WTC11 (cell line): ENCODE data around the gene ROR2. TPM values are rescaled to one million over a fixed set of nuclear protein-coding genes. Genes with fewer than 3 reads are reported as not detected.

Experiments used
- ATAC-seq: fragments of 200-7000 bp; cut with Tn5 transposase; 2 replicates; pipeline ENCODE4 v1.10.0; 2021; ENCODE audit warnings: mild to moderate bottlenecking, moderate library complexity
- CTCF ChIA-PET: fragments of 300-600 bp; sonication (Branson Sonifier 250); formaldehyde crosslinking; loops from one replicate; lab custom pipeline; 2021; ENCODE audit warnings: antibody characterized with exemption; lab: Charles Lee
- POLR2A ChIA-PET: fragments of 350-600 bp; sonication (Branson Sonifier 250); formaldehyde crosslinking; loops from one replicate; lab custom pipeline; 2021; ENCODE audit warnings: antibody characterized with exemption; lab: Charles Lee
- DNase-seq: peaks from one replicate; pipeline ENCODE4 v3.0.0; 2021; ENCODE audit warnings: low spot score
- H3K27ac Mint-ChIP-seq: 2 replicates; pipeline ENCODE4 v1.8.0; 2021; ENCODE audit warnings: mixed read lengths
- H3K27me3 Mint-ChIP-seq: 2 replicates; pipeline ENCODE4 v1.8.0; 2021; ENCODE audit warnings: low read depth, mild to moderate bottlenecking, moderate library complexity, mixed read lengths
- H3K36me3 Mint-ChIP-seq: 2 replicates; pipeline ENCODE4 v1.8.0; 2021; ENCODE audit warnings: mixed read lengths
- H3K4me1 Mint-ChIP-seq: 2 replicates; pipeline ENCODE4 v1.8.0; 2022; ENCODE audit warnings: mixed read lengths
- H3K4me3 Mint-ChIP-seq: 2 replicates; pipeline ENCODE4 v1.8.0; 2021; ENCODE audit warnings: mild to moderate bottlenecking, moderate library complexity, mixed read lengths
- H3K9me3 Mint-ChIP-seq: 2 replicates; pipeline ENCODE4 v1.8.0; 2021; ENCODE audit warnings: mixed read lengths
- CREB1 ChIP-seq: sonication (generic); formaldehyde crosslinking; IDR thresholded peaks from 2 replicates; pipeline ENCODE4 v1.8.0; 2023; ENCODE audit warnings: mild to moderate bottlenecking, missing genetic modification reagents
- E2F4 ChIP-seq: sonication (generic); formaldehyde crosslinking; IDR thresholded peaks from 2 replicates; pipeline ENCODE4 v1.8.1; 2022; ENCODE audit warnings: low read depth, mild to moderate bottlenecking, moderate library complexity, missing genetic modification reagents, borderline replicate concordance
- E2F5 ChIP-seq: sonication (generic); formaldehyde crosslinking; IDR thresholded peaks from 2 replicates; pipeline ENCODE4 v1.8.1; 2022; ENCODE audit warnings: mild to moderate bottlenecking, moderate library complexity, missing genetic modification reagents
- GTF2I ChIP-seq: fragments of 250-450 bp; sonication (Bioruptor Pico); conservative IDR thresholded peaks from 2 replicates; pipeline ENCODE4 v1.4.0; 2021; ENCODE audit warnings: mild to moderate bottlenecking
- HMGA2 ChIP-seq: fragments of 250-450 bp; sonication (Bioruptor Pico); IDR thresholded peaks from 2 replicates; pipeline ENCODE4 v1.4.0; 2021; ENCODE audit warnings: mild to moderate bottlenecking, moderate library complexity
- IRF2 ChIP-seq: sonication (generic); formaldehyde crosslinking; IDR thresholded peaks from 2 replicates; pipeline ENCODE4 v1.8.0; 2022; ENCODE audit warnings: low read depth, missing genetic modification reagents, borderline replicate concordance
- JUN ChIP-seq: sonication (generic); formaldehyde crosslinking; IDR thresholded peaks from 2 replicates; pipeline ENCODE4 v1.8.0; 2023; ENCODE audit warnings: mild to moderate bottlenecking, missing genetic modification reagents
- KAT7 ChIP-seq: sonication (generic); formaldehyde crosslinking; IDR thresholded peaks from 2 replicates; pipeline ENCODE4 v1.8.1; 2023; ENCODE audit warnings: missing genetic modification reagents, mild to moderate bottlenecking, borderline replicate concordance
- MXD4 ChIP-seq: fragments of 250-450 bp; sonication (Bioruptor Pico); IDR thresholded peaks from 2 replicates; pipeline ENCODE4 v1.8.0; 2021; ENCODE audit warnings: mild to moderate bottlenecking, moderate library complexity, borderline replicate concordance
- NFE2L1 ChIP-seq: sonication (generic); formaldehyde crosslinking; IDR thresholded peaks from 2 replicates; pipeline ENCODE4 v1.8.1; 2023; ENCODE audit warnings: missing genetic modification reagents
- NR3C1 ChIP-seq: sonication (generic); formaldehyde crosslinking; conservative IDR thresholded peaks from 2 replicates; pipeline ENCODE4 v1.8.1; 2023; ENCODE audit warnings: low read depth, mild to moderate bottlenecking, missing genetic modification reagents
- TCF7 ChIP-seq: sonication (generic); formaldehyde crosslinking; IDR thresholded peaks from 2 replicates; pipeline ENCODE4 v1.8.0; 2022; ENCODE audit warnings: mild to moderate bottlenecking, low read depth, missing genetic modification reagents, moderate library complexity
- USF2 ChIP-seq: sonication (generic); formaldehyde crosslinking; IDR thresholded peaks from 2 replicates; pipeline ENCODE4 v1.8.1; 2023; ENCODE audit warnings: mild to moderate bottlenecking, missing genetic modification reagents, moderate library complexity
- ZBTB21 ChIP-seq: sonication (generic); formaldehyde crosslinking; IDR thresholded peaks from 2 replicates; pipeline ENCODE4 v1.8.1; 2023; ENCODE audit warnings: mild to moderate bottlenecking, missing genetic modification reagents, borderline replicate concordance
- ZMAT4 ChIP-seq: fragments of 250-450 bp; sonication (Bioruptor Pico); IDR thresholded peaks from 2 replicates; pipeline ENCODE4 v1.9.0; 2021; ENCODE audit warnings: mild to moderate bottlenecking
- ZNF317 ChIP-seq: sonication (generic); formaldehyde crosslinking; IDR thresholded peaks from 2 replicates; pipeline ENCODE4 v1.8.1; 2023; ENCODE audit warnings: low read depth, mild to moderate bottlenecking, moderate library complexity, missing genetic modification reagents, borderline replicate concordance
- ZNF425 ChIP-seq: fragments of 250-450 bp; sonication (Bioruptor Pico); conservative IDR thresholded peaks from 2 replicates; pipeline ENCODE4 v1.9.0; 2021; ENCODE audit warnings: mild to moderate bottlenecking
- total RNA-seq: library from RNA; stranded (reverse); gene quantifications from 3 replicates; pipeline ENCODE4 v1.2.3, GENCODE V29; 2021
- TF ChIP-seq, protein P1 (sequence below): sonication (generic); formaldehyde crosslinking; IDR thresholded peaks from 2 replicates; pipeline ENCODE4 v1.8.0; 2022; ENCODE audit warnings: mild to moderate bottlenecking, missing genetic modification reagents

ROR2 gene
- total RNA-seq, 1 experiment from 2014 or later, result 19.8 TPM

DNA sequence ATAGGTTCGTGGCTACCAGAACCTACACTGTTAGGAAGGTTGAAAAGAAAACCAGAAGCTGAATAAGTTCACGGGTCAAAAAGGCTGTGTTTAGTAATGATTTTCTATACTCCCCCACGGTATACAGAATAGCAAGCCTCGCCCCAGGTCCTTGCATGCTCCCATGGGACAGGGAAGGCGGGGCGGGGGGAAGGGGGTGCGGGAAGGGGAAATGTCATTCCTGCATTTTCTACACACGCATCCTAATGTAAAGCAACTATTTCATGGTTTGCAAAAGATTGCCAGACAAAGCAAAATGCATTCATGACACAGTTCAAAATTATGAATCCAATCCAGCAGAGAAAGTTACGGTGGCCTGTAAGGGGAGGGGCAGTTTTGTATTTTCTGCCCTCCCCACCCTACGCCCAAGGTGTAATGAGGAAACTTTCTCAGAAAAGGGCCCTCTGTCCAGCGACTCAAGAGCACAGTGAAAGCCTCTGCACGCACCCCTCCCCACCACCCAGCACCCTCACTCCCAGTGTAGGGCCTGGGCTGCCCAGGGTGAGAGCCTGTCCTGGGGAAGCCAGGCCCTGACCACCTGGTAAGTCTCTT is 105.2 kb downstream of the ROR2 start:
- CTCF ChIA-PET, result interaction anchor here (0.8 kb wide), 2 partner anchors 105 to 110 kb away, joined by 4 read pairs; partner anchors contain the start of gene ROR2
- no peak overlapping the region; the same call in 1 of the 2 replicates for H3K27ac Mint-ChIP-seq
- H3K4me3 Mint-ChIP-seq, result no peak overlapping the region
- ATAC-seq, result no peak
- peaks cover 55% of the 10 kb centered on the region for H3K4me1 Mint-ChIP-seq
- DNase-seq, result no peak
- no peaks in the 10 kb centered on the region for H3K36me3 Mint-ChIP-seq
- TF ChIP-seq, protein P1, sequence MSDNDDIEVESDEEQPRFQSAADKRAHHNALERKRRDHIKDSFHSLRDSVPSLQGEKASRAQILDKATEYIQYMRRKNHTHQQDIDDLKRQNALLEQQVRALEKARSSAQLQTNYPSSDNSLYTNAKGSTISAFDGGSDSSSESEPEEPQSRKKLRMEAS (CRISPR knock-in tag), result no peak
- TF ChIP-seq GTF2I, result no peak
- no peak for TF ChIP-seq TCF7 (CRISPR knock-in tag)
- TF ChIP-seq CREB1, result no peak
- no peak for TF ChIP-seq MXD4 (CRISPR knock-in tag)
- no peak for TF ChIP-seq JUN (CRISPR knock-in tag)
- TF ChIP-seq ZMAT4 (CRISPR knock-in tag), result no peak
- no peak for TF ChIP-seq NR3C1
- no peak for TF ChIP-seq ZBTB21 (CRISPR knock-in tag)
- TF ChIP-seq ZNF425 (CRISPR knock-in tag), result no peak
- TF ChIP-seq E2F5 (CRISPR knock-in tag), result no peak
- TF ChIP-seq KAT7, result no peak
- no peak for TF ChIP-seq HMGA2 (CRISPR knock-in tag)
- no peak for TF ChIP-seq ZNF317 (CRISPR knock-in tag)
- TF ChIP-seq USF2 (CRISPR knock-in tag), result no peak
- TF ChIP-seq IRF2 (CRISPR knock-in tag), result no peak
- TF ChIP-seq, all 79 proteins: peak for 0
- Mint-ChIP-seq H3K9me3 (no peaks in the 10 kb centered on the region), H3K27me3 (no peaks in the 10 kb centered on the region)
- POLR2A ChIA-PET, result no interaction called here

GRCh38 chr9:91844190-91844589 is 105.8 kb downstream of the ROR2 start:
- no peak overlapping the region for H3K4me3 Mint-ChIP-seq
- POLR2A ChIA-PET, result no interaction called here
- ATAC-seq, result peak; percentile 25
- no peaks in the 10 kb centered on the region for H3K36me3 Mint-ChIP-seq
- peaks cover 55% of the 10 kb centered on the region for H3K4me1 Mint-ChIP-seq
- H3K27me3 Mint-ChIP-seq, result no peaks in the 10 kb centered on the region
- TF ChIP-seq E2F4 (CRISPR knock-in tag), result no peak
- no peak for TF ChIP-seq NFE2L1 (CRISPR knock-in tag)
- TF ChIP-seq, protein P1 (CRISPR knock-in tag), result no peak
- TF ChIP-seq, all 79 proteins: peak for 0
- H3K9me3 Mint-ChIP-seq, result no peaks in the 10 kb centered on the region
- no peak for DNase-seq
- CTCF ChIA-PET, result interaction anchor here (0.8 kb wide), 2 partner anchors 106 to 111 kb away, joined by 4 read pairs; partner anchors contain the start of gene ROR2
- no peak overlapping the region; the same call in 1 of the 2 replicates for H3K27ac Mint-ChIP-seq
